Stimulated activated naive CD4-positive, alpha-beta T cell treated with Interleukin-2 at 50 U/mL for 16 hours (primary cell): Measurements from ENCODE around the gene CFDP1.

Experiments
- DNase-seq: peaks from one replicate; lab custom pipeline; 2025; lab: John Stamatoyannopoulos, UW

CFDP1 gene

GRCh38 chr16:75264999-75265910 lies 168.0 kb downstream of the CFDP1 start:
- no peak for DNase-seq

GRCh38 chr16:75264457-75264998 lies 168.8 kb downstream of the CFDP1 start:
- no peak for DNase-seq

DNA sequence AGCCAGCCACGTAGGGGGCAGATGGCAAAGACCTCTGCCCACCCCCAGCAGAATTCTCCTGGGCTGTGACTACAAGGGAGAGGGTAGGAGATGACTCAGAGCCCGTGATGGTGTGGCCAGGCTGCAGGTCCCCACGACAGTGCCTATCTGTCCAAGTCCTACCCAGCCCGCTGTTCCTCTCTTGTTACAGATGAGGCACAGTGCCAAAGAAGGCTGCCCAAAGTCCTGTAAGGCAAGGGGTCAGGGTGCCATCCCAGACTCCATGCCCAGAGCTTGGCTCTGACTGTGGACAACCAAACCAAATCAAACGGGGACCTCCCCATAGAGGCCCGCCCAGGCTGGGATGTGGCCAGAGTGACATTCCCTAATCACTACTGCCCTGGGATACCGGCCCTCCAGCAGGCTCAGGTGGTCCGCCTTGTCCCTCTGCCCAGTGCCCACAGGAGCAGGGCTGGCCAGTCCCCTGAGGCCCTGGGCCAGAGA lies 169.3 kb downstream of the CFDP1 start:
- no peak for DNase-seq

DNA sequence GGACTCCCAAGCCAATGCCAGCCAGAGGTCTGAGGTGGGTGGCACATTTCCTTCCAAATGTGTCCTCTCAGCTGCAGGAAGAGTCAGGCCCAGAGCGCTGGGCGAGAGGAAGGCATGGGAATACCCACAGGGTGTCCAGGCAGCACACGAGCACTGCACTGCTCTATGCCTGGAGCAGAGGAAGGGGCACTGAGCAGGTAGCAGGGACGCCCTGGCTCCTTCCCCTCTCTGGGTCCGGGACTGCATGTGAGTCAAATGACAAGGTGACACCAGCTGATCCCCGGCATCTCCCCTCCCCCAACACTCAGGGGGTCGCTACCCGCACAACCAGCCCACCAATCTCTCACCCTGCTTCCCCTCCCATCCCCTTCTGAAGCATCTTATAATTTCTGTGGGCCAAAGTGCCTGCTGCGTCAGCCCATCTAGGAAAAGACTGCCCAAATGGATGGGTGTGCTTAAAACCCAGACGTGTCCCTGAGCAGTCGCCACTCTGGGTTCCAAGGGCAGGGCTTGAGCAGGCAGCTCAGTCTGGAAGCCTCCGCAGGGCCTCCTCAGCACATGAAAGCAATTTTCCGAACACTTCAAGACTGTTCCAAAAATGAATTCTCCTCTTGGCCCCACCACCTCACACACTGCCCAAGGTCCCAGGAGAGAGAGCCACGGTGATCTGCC lies 169.9 kb downstream of the CFDP1 start:
- no peak for DNase-seq

DNA sequence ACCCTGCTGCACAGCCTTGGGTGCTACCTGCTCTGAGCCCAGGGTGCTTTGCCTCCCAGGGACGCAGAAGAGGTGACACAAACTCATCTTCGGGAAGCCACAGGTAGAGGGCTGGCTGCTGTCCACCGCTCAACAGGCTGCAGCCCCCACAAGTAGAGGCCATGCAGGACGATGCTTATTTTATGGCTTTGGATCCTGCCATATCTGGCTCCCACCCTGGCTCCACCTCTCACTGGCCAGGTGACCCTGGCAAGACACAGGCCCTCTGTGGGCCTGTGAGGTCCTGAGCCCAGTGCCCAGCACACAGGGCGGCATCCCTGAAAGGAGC lies 170.5 kb downstream of the CFDP1 start:
- DNase-seq, result no peak

DNA sequence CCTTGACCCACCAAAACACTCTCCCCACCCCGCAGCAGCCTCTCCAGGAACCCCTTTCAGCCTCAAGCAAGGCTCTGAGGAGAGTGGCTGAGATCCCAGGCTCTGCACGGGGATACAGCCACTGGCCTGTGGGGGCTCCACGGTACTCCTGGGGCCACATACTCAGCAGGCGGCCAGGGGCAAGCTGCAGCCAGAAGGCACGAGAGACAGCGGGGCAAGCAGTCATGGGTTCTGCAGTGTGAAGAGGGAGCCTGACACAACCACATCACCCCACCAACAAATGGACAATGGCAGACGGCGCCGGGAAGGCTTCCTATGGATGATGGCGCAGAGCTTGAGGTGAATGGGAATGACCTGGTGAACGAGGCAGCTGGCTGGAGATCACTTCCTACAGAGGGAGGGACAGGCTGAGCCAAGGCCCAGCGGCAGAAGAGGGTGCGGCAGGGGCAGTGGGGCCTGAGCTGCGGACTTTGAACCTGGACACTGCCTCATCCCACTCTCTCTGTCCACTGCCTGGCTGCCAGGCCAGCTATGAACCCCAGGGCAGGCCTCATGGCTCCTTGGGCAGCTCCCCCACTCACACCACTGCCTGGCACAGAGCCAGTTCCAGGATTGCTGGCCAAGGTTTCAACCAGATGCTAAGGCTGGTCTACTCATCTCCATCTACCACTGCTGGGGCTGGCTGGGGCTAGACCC lies 171.1 kb downstream of the CFDP1 start:
- no peak for DNase-seq

- DNase-seq, result no peak
These were observed 171.7 kb downstream of the CFDP1 start for GRCh38 chr16:75261590-75262078.

- DNase-seq, result no peak
These were observed 172.3 kb downstream of the CFDP1 start for GRCh38 chr16:75260851-75261589.

GRCh38 chr16:75258807-75259141 lies 174.5 kb downstream of the CFDP1 start:
- no peak for DNase-seq

DNA sequence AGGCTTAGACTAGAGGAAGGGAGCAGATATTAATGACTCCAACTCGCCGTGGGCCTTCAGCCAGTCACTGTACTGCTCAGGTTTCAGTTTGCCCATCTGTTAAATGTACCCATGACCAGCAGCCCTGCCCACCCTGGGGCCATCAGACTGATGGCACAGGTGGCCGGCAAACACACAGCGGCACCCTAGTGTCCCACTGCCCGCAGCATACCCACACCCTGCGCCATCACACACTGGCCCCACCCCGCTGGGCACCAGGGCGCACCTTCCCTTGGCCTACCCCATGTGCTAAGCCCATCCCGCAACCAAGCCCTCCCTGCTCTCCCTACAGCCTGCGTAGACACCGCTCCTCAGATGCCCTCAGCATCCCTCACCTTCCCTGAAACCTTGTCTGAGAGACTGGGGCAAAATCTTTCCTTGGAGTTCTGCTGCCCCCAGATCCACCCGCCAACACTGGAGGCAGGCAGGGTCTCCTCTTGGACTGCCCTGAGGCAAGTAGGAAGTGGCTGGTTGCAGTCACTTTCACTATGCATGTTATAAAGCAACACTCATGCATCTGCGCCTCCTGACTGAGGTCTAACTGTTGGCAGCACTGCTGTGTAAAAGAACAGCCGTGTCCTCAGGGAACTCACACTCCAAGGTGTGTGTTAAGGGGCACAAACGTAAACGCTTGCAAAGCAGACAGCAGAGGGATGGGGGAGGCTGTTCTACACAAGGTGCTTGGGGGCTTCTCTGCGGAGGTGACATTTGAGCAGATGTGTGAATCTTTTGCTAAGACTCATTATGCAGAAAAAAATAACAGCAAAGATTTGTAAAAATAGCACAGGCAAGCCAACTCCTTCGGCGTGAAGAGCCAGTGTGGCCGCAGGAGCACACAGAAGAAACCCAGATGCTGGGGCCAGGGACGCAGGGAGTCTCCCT lies 175.2 kb downstream of the CFDP1 start:
- DNase-seq, result no peak

GRCh38 chr16:75256696-75257343 lies 176.5 kb downstream of the CFDP1 start:
- DNase-seq, result no peak

DNA sequence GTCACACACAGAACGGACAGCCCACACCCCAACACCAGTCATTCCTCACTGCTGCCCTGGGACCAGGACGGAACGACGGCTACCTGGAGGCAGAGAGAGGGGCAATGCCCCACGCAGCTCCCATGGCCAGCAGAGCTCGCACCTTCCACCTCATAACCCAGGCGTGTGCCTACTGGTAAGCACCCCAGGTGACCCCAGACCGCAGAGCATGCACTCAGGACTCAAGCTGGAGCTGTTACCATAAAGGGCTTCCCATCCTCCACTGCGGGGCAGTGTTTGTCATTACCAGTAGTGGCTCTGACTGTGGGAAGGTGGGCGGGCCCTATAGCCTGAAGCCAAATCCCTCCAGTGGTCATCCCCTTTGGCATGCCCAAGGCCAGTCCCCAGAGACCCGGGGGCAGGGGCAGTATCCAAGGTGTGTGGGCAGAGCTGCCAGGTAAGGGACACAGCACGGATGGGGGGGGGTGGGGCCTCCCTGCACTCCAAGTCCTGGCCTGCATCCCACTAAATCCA lies 177.2 kb downstream of the CFDP1 start:
- no peak for DNase-seq

DNA sequence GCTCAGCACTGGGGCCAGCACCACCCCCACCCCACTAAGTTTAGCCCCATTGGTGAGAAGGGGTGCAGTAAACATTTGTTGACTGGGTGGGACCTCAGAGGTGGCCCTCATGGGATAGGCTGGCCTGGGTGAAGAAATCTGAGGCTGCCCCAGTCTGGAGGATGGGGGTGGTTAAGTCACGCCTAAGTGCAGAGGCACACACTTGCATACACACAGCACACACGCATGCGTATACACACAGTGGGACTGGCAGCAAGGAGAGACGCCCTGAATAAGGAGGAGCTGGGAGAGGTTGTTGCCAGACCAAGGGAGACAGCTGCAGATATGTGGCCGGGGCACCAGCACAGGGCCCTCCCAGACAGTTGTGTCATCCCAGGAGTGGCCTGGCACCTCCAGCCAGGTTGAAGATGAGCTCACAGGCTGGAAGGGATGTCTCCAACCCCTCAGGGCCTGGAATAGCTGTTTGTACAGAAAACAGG lies 178.9 kb downstream of the CFDP1 start:
- DNase-seq, result no peak

DNA sequence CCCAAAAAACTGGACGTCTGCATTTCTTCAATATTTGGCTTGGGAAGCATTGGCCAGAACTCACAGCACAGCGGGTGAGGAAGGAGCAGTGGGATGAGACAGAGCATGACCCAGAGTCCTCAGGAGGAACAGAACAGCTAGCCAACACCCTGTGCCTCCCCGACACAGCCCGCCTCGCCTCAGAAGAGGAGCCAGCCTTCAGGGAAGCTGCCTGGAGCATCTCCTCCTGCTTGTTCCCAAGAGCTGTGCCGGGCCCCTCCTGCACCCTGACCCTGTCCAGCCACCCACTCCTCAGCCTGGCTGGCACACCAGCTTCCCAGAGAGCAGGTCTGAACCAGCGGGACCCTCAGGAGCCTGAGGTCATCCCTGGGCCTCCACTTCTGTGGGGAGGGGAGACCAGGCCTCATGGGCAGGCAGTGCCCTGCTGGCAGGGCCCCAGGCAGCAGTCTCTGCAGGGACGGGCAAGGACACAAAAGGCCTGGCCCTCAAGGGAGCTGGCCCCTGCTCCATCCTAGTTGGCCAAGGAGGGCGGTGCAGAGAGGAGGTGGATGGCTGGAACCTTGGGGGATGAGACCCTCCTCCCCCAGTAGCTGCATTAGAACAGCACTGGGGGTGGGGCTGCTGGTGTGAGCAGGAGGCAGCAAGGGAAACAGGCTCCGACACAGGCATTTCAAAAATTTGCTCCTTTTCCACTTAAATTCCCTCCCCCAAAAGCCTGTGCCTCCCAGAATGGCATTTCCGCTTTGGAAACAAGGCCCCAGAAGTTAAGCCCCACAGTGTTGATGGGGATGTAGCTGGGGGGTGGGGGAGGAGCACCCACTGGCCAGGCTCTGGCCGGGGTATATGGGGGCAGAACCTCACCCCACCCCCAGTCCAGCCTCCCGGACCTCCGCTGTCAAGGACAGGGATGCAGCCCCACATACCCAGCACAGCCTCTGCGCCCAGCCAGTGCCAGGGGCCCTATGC lies 180.1 kb downstream of the CFDP1 start:
- DNase-seq, result no peak

DNA sequence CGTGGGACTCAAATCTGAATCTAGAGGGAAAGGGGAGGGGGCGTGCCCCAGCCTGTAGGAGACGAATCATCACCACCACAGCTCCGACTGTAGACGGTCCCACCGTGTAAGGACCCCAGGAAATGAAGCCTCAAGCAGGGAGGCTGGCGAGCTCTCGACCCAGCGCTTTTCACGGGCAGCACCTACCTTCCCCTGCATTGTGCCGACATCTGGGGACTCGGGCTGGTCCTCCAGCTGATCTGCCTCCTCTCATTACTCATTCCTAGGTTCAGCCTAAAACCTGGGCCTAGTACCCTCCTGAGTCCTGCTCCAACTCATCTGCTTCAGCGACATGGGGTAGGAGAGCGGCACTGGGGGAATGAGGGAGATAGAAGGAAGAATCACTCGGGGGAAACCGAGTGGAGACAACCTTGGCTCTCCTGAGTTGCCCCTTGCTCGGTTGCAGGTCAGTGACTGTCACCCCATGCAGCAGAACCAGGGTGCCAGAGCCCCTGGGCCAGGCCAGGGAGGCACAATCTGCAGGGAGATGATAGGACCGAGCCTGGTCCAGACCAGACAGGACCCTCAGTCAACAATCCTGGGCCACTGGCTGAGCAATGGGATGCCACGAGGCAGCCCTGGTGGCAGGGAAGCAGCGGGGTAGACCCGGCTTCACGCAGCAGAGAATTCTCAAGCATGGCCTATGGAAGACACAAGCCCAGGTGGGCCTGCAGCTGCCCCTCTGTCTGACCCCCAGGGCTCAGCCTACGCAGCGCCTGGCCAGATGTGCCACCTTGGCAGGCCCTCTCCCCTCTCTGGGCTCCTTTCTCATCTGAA lies 181.0 kb downstream of the CFDP1 start:
- no peak for DNase-seq

DNA sequence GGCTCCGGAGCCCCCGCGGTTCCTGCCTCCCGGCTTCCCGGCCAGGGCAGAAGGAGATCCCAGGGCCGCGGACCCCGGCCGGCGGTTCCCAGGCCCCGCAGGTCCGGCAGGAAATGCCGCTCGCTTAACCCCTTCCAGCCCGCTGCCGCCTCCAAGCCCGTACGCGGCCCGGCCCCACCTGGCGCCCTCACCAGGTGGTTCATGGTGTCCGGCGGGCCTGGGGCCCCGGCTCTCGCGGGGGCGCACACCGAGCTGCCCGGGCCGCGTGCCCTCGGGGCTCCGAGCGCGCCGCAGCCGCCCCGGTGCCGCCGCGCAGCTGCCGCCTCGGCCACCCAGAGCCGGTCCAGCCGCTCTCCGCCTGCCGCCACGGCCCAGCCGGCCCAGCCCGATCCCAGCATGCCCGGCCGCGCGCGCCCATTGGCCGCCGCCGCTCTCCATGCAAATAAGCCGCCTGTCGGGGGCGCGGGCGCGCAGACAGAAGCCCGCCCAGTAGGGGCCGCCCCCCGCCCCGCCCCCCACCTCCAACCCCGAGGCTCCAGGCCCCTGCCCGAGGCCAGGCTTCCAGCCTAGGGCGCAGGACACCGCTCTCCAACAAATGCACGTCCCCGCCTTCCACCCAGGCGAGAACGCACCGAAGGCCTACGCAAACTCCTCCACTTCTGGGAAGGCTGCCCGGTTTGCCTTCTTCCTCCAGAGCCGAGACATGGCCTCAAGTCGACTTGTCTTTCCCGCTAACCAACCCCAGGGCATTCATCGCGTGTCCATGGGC lies 181.8 kb downstream of the CFDP1 start, which contains the start of gene BCAR1:
Gene BCAR1, minus strand, starts transcription at position 345 of the 769 bp plus-strand sequence. Its CDS starts 142 bp downstream, at position 203.
- no peak for DNase-seq

- no peak for DNase-seq
These were observed 182.5 kb downstream of the CFDP1 start for GRCh38 chr16:75250809-75251279.
